Tibial nerve (tissue), 4 donors: ENCODE results near the gene LYPD5.
"Not testable (repeated sequence)": the region's sequence is repeated elsewhere in the genome, so short reads cannot be mapped to it uniquely, and the experiment has no call there.

Source experiments
- EP300 ChIP-seq, 2 donors: sonication (generic); formaldehyde crosslinking; IDR thresholded peaks; one replicate each; pipeline ENCODE4 v1.6.1; 2017; ENCODE audit warnings: antibody characterized with exemption in 2 of 2, mild to moderate bottlenecking in 1 of 2
- POLR2A ChIP-seq, 2 donors: fragments of 450-650 bp; IDR thresholded peaks; one replicate each; pipeline ENCODE4 v1.6.1; 2017; ENCODE audit warnings: antibody characterized with exemption in 2 of 2, mild to moderate bottlenecking in 2 of 2, moderate library complexity in 2 of 2
- TF ChIP-seq, protein P1 (sequence below), 5 experiments: fragments of 200-600 bp in 3 of 5; fragments of 450-650 bp in 2 of 5; sonication (generic) in 3 of 5; IDR thresholded peaks; one replicate each; pipeline ENCODE4 v1.5.1; 2016 to 2019; ENCODE audit warnings: antibody characterized with exemption in 5 of 5, mild to moderate bottlenecking in 3 of 5, moderate library complexity in 2 of 5

DNA sequence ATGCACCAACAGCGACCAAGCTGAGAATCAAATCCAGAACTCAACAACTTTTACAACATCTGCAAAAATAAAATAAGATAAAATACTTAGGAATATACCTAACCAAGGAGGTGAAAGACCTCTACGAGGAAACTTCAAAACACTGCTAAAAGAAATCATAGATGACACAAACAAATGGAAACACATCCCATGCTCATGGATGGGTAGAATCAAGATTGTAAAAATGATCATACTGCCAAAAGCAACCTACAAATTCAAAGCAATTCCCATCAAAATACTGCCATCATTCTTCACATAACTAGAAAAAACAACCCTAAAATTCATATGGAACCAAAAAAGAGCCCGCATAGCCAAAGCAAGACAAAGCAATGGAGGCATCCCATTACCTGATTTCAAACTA is 21.6 kb upstream of the LYPD5 start:
- TF ChIP-seq, protein P1, sequence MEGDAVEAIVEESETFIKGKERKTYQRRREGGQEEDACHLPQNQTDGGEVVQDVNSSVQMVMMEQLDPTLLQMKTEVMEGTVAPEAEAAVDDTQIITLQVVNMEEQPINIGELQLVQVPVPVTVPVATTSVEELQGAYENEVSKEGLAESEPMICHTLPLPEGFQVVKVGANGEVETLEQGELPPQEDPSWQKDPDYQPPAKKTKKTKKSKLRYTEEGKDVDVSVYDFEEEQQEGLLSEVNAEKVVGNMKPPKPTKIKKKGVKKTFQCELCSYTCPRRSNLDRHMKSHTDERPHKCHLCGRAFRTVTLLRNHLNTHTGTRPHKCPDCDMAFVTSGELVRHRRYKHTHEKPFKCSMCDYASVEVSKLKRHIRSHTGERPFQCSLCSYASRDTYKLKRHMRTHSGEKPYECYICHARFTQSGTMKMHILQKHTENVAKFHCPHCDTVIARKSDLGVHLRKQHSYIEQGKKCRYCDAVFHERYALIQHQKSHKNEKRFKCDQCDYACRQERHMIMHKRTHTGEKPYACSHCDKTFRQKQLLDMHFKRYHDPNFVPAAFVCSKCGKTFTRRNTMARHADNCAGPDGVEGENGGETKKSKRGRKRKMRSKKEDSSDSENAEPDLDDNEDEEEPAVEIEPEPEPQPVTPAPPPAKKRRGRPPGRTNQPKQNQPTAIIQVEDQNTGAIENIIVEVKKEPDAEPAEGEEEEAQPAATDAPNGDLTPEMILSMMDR (IDR thresholded peaks at IDR 0.05): not testable (repeated sequence)
- TF ChIP-seq POLR2A, EP300 (IDR thresholded peaks at IDR 0.05): not testable (repeated sequence)
